NT2/D1 (cell line): ENCODE results near the gene PLXNA1.

ENCODE experiments used
- SUZ12 ChIP-seq: IDR thresholded peaks from 2 replicates; pipeline ENCODE4 v1.6.1; 2011; ENCODE audit not compliant: insufficient read length, insufficient read depth; ENCODE audit errors: extremely low read depth
- YY1 ChIP-seq: IDR thresholded peaks from 2 replicates; pipeline ENCODE4 v1.6.1; 2011; ENCODE audit not compliant: insufficient read length, insufficient read depth

DNA sequence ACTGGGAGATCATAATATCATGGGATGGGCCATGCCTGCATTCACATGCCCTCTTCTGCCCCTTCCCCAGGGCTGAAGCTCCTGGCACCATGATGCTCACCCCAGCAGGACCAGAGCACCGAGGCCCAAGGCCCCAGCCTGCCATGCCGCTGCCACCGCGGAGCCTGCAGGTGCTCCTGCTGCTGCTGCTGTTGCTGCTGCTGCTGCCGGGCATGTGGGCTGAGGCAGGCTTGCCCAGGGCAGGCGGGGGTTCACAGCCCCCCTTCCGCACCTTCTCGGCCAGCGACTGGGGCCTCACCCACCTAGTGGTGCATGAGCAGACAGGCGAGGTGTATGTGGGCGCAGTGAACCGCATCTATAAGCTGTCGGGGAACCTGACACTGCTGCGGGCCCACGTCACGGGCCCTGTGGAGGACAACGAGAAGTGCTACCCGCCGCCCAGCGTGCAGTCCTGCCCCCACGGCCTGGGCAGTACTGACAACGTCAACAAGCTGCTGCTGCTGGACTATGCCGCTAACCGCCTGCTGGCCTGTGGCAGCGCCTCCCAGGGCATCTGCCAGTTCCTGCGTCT is 5.6 kb downstream of the PLXNA1 start:
- TF ChIP-seq YY1 (no peak), SUZ12 (no peak)
